GM23338 (cell line): Measurements from ENCODE around the gene ACOX3.

ENCODE experiments used
- CREB1 ChIP-seq: fragments of 250-450 bp; sonication (Bioruptor Pico); IDR thresholded peaks from 2 replicates; pipeline ENCODE4 v1.5.0; 2020; ENCODE audit warnings: low read depth, mild to moderate bottlenecking, moderate library complexity
- ETS1 ChIP-seq: IDR thresholded peaks from 2 replicates; pipeline ENCODE4 v1.6.1; 2016; ENCODE audit warnings: antibody characterized with exemption
- EZH2 ChIP-seq: fragments of 200-600 bp; sonication (generic); IDR thresholded peaks from one replicate; pipeline ENCODE4 v1.8.0; 2017; ENCODE audit warnings: antibody characterized with exemption, mild to moderate bottlenecking, low read depth; ENCODE audit not compliant: unreplicated experiment
- EZH2phosphoT487 ChIP-seq: fragments of 200-600 bp; sonication (generic); IDR thresholded peaks from one replicate; pipeline ENCODE4 v1.8.1; 2018; ENCODE audit warnings: antibody characterized with exemption; ENCODE audit not compliant: unreplicated experiment
- POLR2AphosphoS5 ChIP-seq: IDR thresholded peaks from 2 replicates; pipeline ENCODE4 v1.6.1; 2016; ENCODE audit warnings: antibody characterized with exemption, low read depth
- STAT1 ChIP-seq: IDR thresholded peaks from one replicate; pipeline ENCODE4 v1.6.1; 2016; ENCODE audit warnings: antibody characterized with exemption; ENCODE audit not compliant: unreplicated experiment
- TF ChIP-seq, protein P1 (sequence below), 2 experiments: fragments of 200-600 bp in 1 of 2; sonication (generic) in 1 of 2; conservative IDR thresholded peaks; 2 replicates each; pipeline versions ENCODE4 v1.5.1 to v1.6.1; 2016 to 2017; ENCODE audit warnings: antibody characterized with exemption in 2 of 2, low read depth in 2 of 2, mild to moderate bottlenecking in 2 of 2, moderate library complexity in 1 of 2
- TF ChIP-seq, protein P2 (sequence below): IDR thresholded peaks from one replicate; pipeline ENCODE4 v1.6.1; 2018; ENCODE audit warnings: antibody characterized with exemption; ENCODE audit not compliant: unreplicated experiment
- TF ChIP-seq, protein P3 (sequence below): fragments of 250-450 bp; sonication (Bioruptor Pico); IDR thresholded peaks from 2 replicates; pipeline ENCODE4 v1.5.0; 2020; ENCODE audit warnings: mild to moderate bottlenecking, moderate library complexity

DNA sequence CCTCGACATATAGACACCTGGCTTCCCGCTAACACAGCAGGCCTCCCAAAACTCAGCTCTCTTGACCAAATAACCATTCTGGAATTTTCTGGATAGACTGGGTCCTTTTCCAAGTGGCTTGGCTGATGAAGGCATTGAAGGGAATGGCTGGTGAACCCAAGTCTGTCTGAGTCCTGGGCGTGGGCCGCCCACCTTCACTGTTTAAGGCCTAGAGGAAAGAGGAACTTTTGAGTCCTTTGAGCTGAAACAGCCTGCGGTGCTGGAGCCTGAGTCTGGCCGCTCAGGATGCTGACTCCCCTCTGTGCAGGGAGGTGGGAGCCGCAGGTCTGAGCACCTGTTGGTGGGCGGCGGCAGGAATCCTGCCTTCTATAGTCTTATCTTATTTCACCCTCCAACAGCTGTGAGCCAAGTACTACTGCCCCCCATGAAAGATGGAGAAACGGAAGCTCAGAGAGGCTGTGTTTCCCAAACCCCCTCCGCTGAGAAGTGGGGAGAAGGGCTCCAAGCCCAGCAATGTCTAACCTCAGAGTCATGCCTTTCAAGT is 23.4 kb downstream of the ACOX3 start:
- TF ChIP-seq, protein P1, sequence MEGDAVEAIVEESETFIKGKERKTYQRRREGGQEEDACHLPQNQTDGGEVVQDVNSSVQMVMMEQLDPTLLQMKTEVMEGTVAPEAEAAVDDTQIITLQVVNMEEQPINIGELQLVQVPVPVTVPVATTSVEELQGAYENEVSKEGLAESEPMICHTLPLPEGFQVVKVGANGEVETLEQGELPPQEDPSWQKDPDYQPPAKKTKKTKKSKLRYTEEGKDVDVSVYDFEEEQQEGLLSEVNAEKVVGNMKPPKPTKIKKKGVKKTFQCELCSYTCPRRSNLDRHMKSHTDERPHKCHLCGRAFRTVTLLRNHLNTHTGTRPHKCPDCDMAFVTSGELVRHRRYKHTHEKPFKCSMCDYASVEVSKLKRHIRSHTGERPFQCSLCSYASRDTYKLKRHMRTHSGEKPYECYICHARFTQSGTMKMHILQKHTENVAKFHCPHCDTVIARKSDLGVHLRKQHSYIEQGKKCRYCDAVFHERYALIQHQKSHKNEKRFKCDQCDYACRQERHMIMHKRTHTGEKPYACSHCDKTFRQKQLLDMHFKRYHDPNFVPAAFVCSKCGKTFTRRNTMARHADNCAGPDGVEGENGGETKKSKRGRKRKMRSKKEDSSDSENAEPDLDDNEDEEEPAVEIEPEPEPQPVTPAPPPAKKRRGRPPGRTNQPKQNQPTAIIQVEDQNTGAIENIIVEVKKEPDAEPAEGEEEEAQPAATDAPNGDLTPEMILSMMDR (conservative IDR thresholded peaks at IDR 0.05; ENCODE audit: low read depth in 2 of 2) = no peak
- no peak for TF ChIP-seq CREB1 (CRISPR knock-in tag)
- TF ChIP-seq, protein P2, sequence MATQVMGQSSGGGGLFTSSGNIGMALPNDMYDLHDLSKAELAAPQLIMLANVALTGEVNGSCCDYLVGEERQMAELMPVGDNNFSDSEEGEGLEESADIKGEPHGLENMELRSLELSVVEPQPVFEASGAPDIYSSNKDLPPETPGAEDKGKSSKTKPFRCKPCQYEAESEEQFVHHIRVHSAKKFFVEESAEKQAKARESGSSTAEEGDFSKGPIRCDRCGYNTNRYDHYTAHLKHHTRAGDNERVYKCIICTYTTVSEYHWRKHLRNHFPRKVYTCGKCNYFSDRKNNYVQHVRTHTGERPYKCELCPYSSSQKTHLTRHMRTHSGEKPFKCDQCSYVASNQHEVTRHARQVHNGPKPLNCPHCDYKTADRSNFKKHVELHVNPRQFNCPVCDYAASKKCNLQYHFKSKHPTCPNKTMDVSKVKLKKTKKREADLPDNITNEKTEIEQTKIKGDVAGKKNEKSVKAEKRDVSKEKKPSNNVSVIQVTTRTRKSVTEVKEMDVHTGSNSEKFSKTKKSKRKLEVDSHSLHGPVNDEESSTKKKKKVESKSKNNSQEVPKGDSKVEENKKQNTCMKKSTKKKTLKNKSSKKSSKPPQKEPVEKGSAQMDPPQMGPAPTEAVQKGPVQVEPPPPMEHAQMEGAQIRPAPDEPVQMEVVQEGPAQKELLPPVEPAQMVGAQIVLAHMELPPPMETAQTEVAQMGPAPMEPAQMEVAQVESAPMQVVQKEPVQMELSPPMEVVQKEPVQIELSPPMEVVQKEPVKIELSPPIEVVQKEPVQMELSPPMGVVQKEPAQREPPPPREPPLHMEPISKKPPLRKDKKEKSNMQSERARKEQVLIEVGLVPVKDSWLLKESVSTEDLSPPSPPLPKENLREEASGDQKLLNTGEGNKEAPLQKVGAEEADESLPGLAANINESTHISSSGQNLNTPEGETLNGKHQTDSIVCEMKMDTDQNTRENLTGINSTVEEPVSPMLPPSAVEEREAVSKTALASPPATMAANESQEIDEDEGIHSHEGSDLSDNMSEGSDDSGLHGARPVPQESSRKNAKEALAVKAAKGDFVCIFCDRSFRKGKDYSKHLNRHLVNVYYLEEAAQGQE = no peak
- no peak for TF ChIP-seq EZH2phosphoT487
- TF ChIP-seq POLR2AphosphoS5 = no peak
- no peak for TF ChIP-seq STAT1
- TF ChIP-seq, protein P3, sequence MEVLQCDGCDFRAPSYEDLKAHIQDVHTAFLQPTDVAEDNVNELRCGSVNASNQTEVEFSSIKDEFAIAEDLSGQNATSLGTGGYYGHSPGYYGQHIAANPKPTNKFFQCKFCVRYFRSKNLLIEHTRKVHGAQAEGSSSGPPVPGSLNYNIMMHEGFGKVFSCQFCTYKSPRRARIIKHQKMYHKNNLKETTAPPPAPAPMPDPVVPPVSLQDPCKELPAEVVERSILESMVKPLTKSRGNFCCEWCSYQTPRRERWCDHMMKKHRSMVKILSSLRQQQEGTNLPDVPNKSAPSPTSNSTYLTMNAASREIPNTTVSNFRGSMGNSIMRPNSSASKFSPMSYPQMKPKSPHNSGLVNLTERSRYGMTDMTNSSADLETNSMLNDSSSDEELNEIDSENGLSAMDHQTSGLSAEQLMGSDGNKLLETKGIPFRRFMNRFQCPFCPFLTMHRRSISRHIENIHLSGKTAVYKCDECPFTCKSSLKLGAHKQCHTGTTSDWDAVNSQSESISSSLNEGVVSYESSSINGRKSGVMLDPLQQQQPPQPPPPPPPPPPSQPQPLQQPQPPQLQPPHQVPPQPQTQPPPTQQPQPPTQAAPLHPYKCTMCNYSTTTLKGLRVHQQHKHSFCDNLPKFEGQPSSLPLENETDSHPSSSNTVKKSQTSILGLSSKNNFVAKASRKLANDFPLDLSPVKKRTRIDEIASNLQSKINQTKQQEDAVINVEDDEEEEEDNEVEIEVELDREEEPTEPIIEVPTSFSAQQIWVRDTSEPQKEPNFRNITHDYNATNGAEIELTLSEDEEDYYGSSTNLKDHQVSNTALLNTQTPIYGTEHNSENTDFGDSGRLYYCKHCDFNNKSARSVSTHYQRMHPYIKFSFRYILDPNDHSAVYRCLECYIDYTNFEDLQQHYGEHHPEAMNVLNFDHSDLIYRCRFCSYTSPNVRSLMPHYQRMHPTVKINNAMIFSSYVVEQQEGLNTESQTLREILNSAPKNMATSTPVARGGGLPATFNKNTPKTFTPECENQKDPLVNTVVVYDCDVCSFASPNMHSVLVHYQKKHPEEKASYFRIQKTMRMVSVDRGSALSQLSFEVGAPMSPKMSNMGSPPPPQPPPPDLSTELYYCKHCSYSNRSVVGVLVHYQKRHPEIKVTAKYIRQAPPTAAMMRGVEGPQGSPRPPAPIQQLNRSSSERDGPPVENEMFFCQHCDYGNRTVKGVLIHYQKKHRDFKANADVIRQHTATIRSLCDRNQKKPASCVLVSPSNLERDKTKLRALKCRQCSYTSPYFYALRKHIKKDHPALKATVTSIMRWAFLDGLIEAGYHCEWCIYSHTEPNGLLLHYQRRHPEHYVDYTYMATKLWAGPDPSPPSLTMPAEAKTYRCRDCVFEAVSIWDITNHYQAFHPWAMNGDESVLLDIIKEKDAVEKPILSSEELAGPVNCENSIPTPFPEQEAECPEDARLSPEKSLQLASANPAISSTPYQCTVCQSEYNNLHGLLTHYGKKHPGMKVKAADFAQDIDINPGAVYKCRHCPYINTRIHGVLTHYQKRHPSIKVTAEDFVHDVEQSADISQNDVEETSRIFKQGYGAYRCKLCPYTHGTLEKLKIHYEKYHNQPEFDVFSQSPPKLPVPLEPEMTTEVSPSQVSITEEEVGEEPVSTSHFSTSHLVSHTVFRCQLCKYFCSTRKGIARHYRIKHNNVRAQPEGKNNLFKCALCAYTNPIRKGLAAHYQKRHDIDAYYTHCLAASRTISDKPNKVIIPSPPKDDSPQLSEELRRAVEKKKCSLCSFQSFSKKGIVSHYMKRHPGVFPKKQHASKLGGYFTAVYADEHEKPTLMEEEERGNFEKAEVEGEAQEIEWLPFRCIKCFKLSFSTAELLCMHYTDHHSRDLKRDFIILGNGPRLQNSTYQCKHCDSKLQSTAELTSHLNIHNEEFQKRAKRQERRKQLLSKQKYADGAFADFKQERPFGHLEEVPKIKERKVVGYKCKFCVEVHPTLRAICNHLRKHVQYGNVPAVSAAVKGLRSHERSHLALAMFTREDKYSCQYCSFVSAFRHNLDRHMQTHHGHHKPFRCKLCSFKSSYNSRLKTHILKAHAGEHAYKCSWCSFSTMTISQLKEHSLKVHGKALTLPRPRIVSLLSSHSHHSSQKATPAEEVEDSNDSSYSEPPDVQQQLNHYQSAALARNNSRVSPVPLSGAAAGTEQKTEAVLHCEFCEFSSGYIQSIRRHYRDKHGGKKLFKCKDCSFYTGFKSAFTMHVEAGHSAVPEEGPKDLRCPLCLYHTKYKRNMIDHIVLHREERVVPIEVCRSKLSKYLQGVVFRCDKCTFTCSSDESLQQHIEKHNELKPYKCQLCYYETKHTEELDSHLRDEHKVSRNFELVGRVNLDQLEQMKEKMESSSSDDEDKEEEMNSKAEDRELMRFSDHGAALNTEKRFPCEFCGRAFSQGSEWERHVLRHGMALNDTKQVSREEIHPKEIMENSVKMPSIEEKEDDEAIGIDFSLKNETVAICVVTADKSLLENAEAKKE (CRISPR knock-in tag) = no peak
- no peak for TF ChIP-seq EZH2
- TF ChIP-seq ETS1 = no peak
